ENCODE results near the gene ORM1. TPM values are rescaled to one million over a fixed set of nuclear protein-coding genes. Genes with fewer than 3 reads are reported as not detected.
A peak's percentile ranks its signal among the peaks of the same experiment; 100 is the strongest.

Gene ORM1
- total RNA-seq, 2 experiments from 2014 or later = not detected

DNA sequence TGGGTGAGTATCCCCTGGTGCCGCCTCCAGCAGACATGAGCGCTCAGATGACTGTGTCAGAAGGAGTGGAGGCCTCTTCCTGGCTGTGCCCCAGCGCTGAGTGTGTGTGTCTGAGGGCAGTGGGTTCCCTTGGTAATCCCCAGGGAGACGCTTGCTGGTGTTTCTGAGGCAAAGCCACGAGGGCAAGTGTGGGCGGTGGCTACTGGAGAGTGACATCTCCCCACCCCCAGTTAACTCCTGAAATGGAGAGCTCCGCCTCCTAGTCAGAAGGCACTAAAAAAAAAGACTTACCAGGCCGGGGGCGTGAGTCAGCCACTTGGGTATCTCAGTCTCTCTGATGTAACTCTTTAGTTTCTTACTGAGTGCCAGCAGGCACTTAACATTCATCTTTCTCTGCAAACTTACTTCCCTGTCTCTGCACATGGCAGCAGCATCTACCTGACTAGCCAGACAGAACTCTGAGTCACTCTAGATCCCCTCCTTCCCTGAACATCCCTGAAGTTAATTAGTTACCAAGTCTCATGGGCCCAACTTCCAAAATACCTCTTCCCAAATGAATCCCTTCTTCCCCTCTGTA, 26.1 kb downstream of the ORM1 start:
- Histone ChIP-seq H3K36me3 (ENCODE audit: insufficient read depth, low read length) (peaks cover 95% of the 10 kb centered on the region), H3K4me2 (ENCODE audit: low read length) (peak overlapping the region; percentile 38; the same call in 1 of the 2 replicates), H3K9me3 (ENCODE audit: low read length) (no peaks in the 10 kb centered on the region), H2AFZ (ENCODE audit: low read length) (no peak overlapping the region), H3K4me3 (ENCODE audit: low read depth, low read length, poor library complexity, severe bottlenecking) (no peak overlapping the region), H3K9me2 (ENCODE audit: insufficient read depth, low read length) (no peaks in the 10 kb centered on the region), H4K20me1 (ENCODE audit: insufficient read depth, low read length) (no peaks in the 10 kb centered on the region), H3K27ac (ENCODE audit: low read depth, low read length, poor library complexity, severe bottlenecking) (peak overlapping the region; percentile 60), H3K4me1 (ENCODE audit: insufficient read depth, low read length, poor library complexity, severe bottlenecking) (peaks cover 25% of the 10 kb centered on the region), H3K79me2 (ENCODE audit: insufficient read depth, low read depth, low read length) (no peaks in the 10 kb centered on the region)
- TF ChIP-seq EZH2phosphoT487 (IDR thresholded peaks at IDR 0.05; ENCODE audit: borderline replicate concordance, low read depth, low read length) = no peak
- TF ChIP-seq, protein P1, sequence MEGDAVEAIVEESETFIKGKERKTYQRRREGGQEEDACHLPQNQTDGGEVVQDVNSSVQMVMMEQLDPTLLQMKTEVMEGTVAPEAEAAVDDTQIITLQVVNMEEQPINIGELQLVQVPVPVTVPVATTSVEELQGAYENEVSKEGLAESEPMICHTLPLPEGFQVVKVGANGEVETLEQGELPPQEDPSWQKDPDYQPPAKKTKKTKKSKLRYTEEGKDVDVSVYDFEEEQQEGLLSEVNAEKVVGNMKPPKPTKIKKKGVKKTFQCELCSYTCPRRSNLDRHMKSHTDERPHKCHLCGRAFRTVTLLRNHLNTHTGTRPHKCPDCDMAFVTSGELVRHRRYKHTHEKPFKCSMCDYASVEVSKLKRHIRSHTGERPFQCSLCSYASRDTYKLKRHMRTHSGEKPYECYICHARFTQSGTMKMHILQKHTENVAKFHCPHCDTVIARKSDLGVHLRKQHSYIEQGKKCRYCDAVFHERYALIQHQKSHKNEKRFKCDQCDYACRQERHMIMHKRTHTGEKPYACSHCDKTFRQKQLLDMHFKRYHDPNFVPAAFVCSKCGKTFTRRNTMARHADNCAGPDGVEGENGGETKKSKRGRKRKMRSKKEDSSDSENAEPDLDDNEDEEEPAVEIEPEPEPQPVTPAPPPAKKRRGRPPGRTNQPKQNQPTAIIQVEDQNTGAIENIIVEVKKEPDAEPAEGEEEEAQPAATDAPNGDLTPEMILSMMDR (conservative IDR thresholded peaks at IDR 0.05; ENCODE audit: low read length) = no peak
- ChIA-PET CTCF (ENCODE audit: unreplicated experiment) (no interaction called here), POLR2A (interaction anchor here (0.6 to 1.2 kb wide), 2 partner anchors 37 to 47 kb away, joined by 3 to 4 read pairs; no protein-coding TSS in a partner anchor)
- DNase-seq (ENCODE audit: low spot score) = peak; percentile 83
- intact Hi-C loops (cut with micrococcal nuclease; ENCODE audit: unreplicated experiment) = no loop called here
- BruUV-seq (replicated peaks) = no TSS peak

GRCh38 chr9:114349713-114350480, 27.0 kb downstream of the ORM1 start:
- Histone ChIP-seq H3K4me3 (ENCODE audit: low read depth, low read length, poor library complexity, severe bottlenecking) (no peak overlapping the region), H3K4me1 (ENCODE audit: insufficient read depth, low read length, poor library complexity, severe bottlenecking) (peaks cover 25% of the 10 kb centered on the region), H3K4me2 (ENCODE audit: low read length) (peak overlapping the region; percentile 38; the same call in 1 of the 2 replicates), H3K79me2 (ENCODE audit: insufficient read depth, low read depth, low read length) (no peaks in the 10 kb centered on the region), H4K20me1 (ENCODE audit: insufficient read depth, low read length) (no peaks in the 10 kb centered on the region), H3K9me2 (ENCODE audit: insufficient read depth, low read length) (no peaks in the 10 kb centered on the region), H3K36me3 (ENCODE audit: insufficient read depth, low read length) (peaks cover 93% of the 10 kb centered on the region), H3K27ac (ENCODE audit: low read depth, low read length, poor library complexity, severe bottlenecking) (peak overlapping the region; percentile 60), H2AFZ (ENCODE audit: low read length) (no peak overlapping the region), H3K9me3 (ENCODE audit: low read length) (no peaks in the 10 kb centered on the region)
- CTCF ChIA-PET (ENCODE audit: unreplicated experiment) = interaction anchor here (0.9 kb wide), 1 partner anchor 39 kb away, joined by 7 read pairs; no protein-coding TSS in a partner anchor
- intact Hi-C loops (cut with micrococcal nuclease; ENCODE audit: unreplicated experiment) = no loop called here
- TF ChIP-seq, protein P1 (conservative IDR thresholded peaks at IDR 0.05; ENCODE audit: low read length) = no peak
- no peak for TF ChIP-seq EZH2phosphoT487 (IDR thresholded peaks at IDR 0.05; ENCODE audit: borderline replicate concordance, low read depth, low read length)
- BruUV-seq (replicated peaks) = no TSS peak
- DNase-seq (ENCODE audit: low spot score) = no peak
- POLR2A ChIA-PET = interaction anchor here (0.6 to 1.3 kb wide), 2 partner anchors 23 to 36 kb away, joined by 3 read pairs; no protein-coding TSS in a partner anchor
